ENCODE results near the gene PHKG1. TPM values are rescaled to one million over a fixed set of nuclear protein-coding genes. Genes with fewer than 3 reads are reported as not detected.

The PHKG1 gene
- total RNA-seq, 1 experiment from 2014 or later, result not detected

GRCh38 chr7:56063882-56064625, 28.7 kb downstream of the PHKG1 start, which contains the start of gene SUMF2 (continued):
- no peak for TF ChIP-seq MLX (CRISPR knock-in tag; IDR thresholded peaks at IDR 0.05)
- TF ChIP-seq PRRX2 (CRISPR knock-in tag; IDR thresholded peaks at IDR 0.05), result peak; percentile 99
- peak; percentile 56; the same call in 1 of the 2 replicates for TF ChIP-seq ZNF512 (CRISPR knock-in tag; IDR thresholded peaks at IDR 0.05; ENCODE audit: borderline replicate concordance)
- peak; percentile 97 for TF ChIP-seq EMX1 (CRISPR knock-in tag; IDR thresholded peaks at IDR 0.05)
- no peak for TF ChIP-seq CTCF (IDR thresholded peaks at IDR 0.05)
- TF ChIP-seq NR2C2 (CRISPR knock-in tag; IDR thresholded peaks at IDR 0.05), result 0 out of 2 replicates have a peak, but pooled peaks have one; percentile 39
- TF ChIP-seq RELA (CRISPR knock-in tag; IDR thresholded peaks at IDR 0.05; ENCODE audit: borderline replicate concordance), result no peak
- TF ChIP-seq AFF4 (CRISPR knock-in tag; IDR thresholded peaks at IDR 0.05; ENCODE audit: borderline replicate concordance), result peak; percentile 70; the same call in 1 of the 2 replicates
- TF ChIP-seq ZNF425 (CRISPR knock-in tag; conservative IDR thresholded peaks at IDR 0.05), result peak; percentile 88; the same call in 1 of the 2 replicates
- TF ChIP-seq CBFB (CRISPR knock-in tag; IDR thresholded peaks at IDR 0.05; ENCODE audit: low read depth), result no peak
- peak; percentile 93 for TF ChIP-seq ZNF281 (CRISPR knock-in tag; IDR thresholded peaks at IDR 0.05)
- peak; percentile 93 for TF ChIP-seq CREB1 (CRISPR knock-in tag; IDR thresholded peaks at IDR 0.05)
- TF ChIP-seq ZBTB43 (CRISPR knock-in tag; IDR thresholded peaks at IDR 0.05), result peak; percentile 94; the same call in 1 of the 2 replicates
- no peak for TF ChIP-seq ZNF317 (CRISPR knock-in tag; IDR thresholded peaks at IDR 0.05; ENCODE audit: borderline replicate concordance, low read depth)
- no peak for TF ChIP-seq GABPB1 (CRISPR knock-in tag; IDR thresholded peaks at IDR 0.05)
- TF ChIP-seq ERG (CRISPR knock-in tag; IDR thresholded peaks at IDR 0.05), result peak; percentile 99
- no peak for TF ChIP-seq ZNF138 (CRISPR knock-in tag; conservative IDR thresholded peaks at IDR 0.05)
- no peak for TF ChIP-seq STAT6 (CRISPR knock-in tag; conservative IDR thresholded peaks at IDR 0.05; ENCODE audit: low read depth)

All from WTC11 (cell line).